ENCODE data around the gene APEH.
A peak's percentile ranks its signal among the peaks of the same experiment; 100 is the strongest.
"Not testable (repeated sequence)": the region's sequence is repeated elsewhere in the genome, so short reads cannot be mapped to it uniquely, and the experiment has no call there.

Gene APEH

GRCh38 chr3:49670940-49671290 is 3.2 kb upstream of the APEH start:
- DNase-seq: no peak

GRCh38 chr3:49671291-49672288 is 2.6 kb upstream of the APEH start:
- DNase-seq: peak; percentile 74

GRCh38 chr3:49673121-49673714 is 933 bp upstream of the APEH start:
- no peak for DNase-seq

- DNase-seq: peak; percentile 37
Measured at GRCh38 chr3:49674497-49674983, 389 bp downstream of the APEH start.

- DNase-seq: no peak
Measured at GRCh38 chr3:49675912-49676311, 1.8 kb downstream of the APEH start.

GRCh38 chr3:49680493-49681231 is 6.5 kb downstream of the APEH start:
- no peak for DNase-seq

GRCh38 chr3:49681232-49681522 is 7.0 kb downstream of the APEH start:
- no peak for DNase-seq

- no peak for DNase-seq
Measured at GRCh38 chr3:49681543-49681942, 7.4 kb downstream of the APEH start.

- no peak for DNase-seq
Measured at GRCh38 chr3:49683162-49683561, 9.0 kb downstream of the APEH start.

GRCh38 chr3:49684453-49684852 is 10.3 kb downstream of the APEH start:
- DNase-seq: not testable (repeated sequence)

- DNase-seq: not testable (repeated sequence)
Measured at GRCh38 chr3:49685103-49685502, 11.0 kb downstream of the APEH start.

- not testable (repeated sequence) for DNase-seq
Measured at GRCh38 chr3:49685846-49686245, 11.7 kb downstream of the APEH start.

GRCh38 chr3:49686346-49686745 is 12.2 kb downstream of the APEH start:
- DNase-seq: peak; percentile 39

- DNase-seq: peak; percentile 41
Measured at GRCh38 chr3:49686769-49687423, 12.7 kb downstream of the APEH start.

- DNase-seq: not testable (repeated sequence)
Measured at GRCh38 chr3:49687424-49687795, 13.3 kb downstream of the APEH start.

- DNase-seq: not testable (repeated sequence)
Measured at GRCh38 chr3:49688338-49689045, 14.3 kb downstream of the APEH start.

- DNase-seq: peak; percentile 92
Measured at GRCh38 chr3:49689046-49689907, 15.1 kb downstream of the APEH start, which contains the start of the genes MST1 and RNF123. TSS of gene MST1 (minus strand) at chr3:49689474. CDS start at chr3:49688691, 783 bp downstream. TSS of gene RNF123 (plus strand) at chr3:49689557. CDS start at chr3:49691166, 1,609 bp downstream.

- not testable (repeated sequence) for DNase-seq
Measured at GRCh38 chr3:49689908-49690624, 15.9 kb downstream of the APEH start.

GRCh38 chr3:49690856-49691255 is 16.7 kb downstream of the APEH start:
- not testable (repeated sequence) for DNase-seq

GRCh38 chr3:49691481-49691880 is 17.3 kb downstream of the APEH start:
- not testable (repeated sequence) for DNase-seq
